VCaP (cell line): ENCODE results near the gene SUPT7L.
"Not testable (repeated sequence)": the region's sequence is repeated elsewhere in the genome, so short reads cannot be mapped to it uniquely, and the experiment has no call there.

Source experiments
- H3K27ac ChIP-seq: fragments of 450-650 bp; 2 replicates; pipeline ENCODE4 v1.5.1; 2017
- CTCF ChIP-seq: fragments of 450-650 bp; conservative IDR thresholded peaks from 2 replicates; pipeline ENCODE4 v1.5.1; 2017; ENCODE audit warnings: mild to moderate bottlenecking, moderate library complexity

Gene SUPT7L

DNA sequence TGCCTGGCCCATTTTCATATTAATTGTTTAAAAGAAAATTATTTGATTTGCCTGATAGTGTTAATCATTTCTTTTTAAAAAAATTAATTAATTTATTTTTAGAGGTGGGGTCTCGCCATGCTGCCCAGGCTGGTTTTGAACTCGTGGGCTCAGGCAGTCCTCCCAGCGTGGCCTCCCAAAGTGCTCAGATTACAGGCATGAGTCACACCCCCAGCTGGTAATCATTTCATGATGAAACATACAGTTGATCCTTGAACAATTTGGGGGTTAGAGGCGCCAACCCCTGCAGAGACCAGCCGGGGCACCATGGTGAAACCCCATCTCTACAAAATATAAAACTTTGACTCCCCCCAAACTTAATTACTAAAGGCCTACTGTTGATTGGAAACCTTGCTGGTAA lies 26.6 kb downstream of the SUPT7L start:
- H3K27ac ChIP-seq: no peak overlapping the region
- TF ChIP-seq CTCF: no peak

DNA sequence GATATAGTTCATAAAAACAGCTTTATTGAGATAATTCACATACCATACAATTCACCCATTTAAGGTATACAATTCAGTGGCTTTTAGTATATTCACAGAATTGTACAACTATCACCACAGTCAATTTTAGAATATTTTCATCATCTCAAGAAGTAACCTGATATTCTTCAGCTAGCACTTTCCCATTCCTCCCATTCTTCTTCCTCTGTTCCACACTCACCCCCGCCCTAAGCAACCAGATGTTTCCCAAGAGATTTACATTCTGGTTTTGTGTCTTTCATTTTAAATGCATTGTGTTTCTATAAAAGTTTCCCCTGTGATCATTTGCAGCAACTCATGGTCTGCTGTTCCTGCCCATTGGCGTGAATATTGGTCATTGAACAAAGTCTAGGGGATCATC lies 29.1 kb downstream of the SUPT7L start:
- no peak for TF ChIP-seq CTCF
- H3K27ac ChIP-seq: no peak overlapping the region

- not testable (repeated sequence) for H3K27ac ChIP-seq
These were observed 33.2 kb downstream of the SUPT7L start for GRCh38 chr2:27630257-27630656.

- TF ChIP-seq CTCF: no peak
- H3K27ac ChIP-seq: peak within 1 kb of the TSS; percentile 75
These were observed 34.4 kb downstream of the SUPT7L start, which contains the start of the genes CCDC121 and GPN1 for GRCh38 chr2:27628767-27629709. Gene CCDC121, minus strand, starts transcription at chr2:27629012. Its CDS starts 1,213 bp downstream, at chr2:27627799. Gene GPN1, plus strand, starts transcription at chr2:27629050. Its CDS starts 9 bp downstream, at chr2:27629059.

DNA sequence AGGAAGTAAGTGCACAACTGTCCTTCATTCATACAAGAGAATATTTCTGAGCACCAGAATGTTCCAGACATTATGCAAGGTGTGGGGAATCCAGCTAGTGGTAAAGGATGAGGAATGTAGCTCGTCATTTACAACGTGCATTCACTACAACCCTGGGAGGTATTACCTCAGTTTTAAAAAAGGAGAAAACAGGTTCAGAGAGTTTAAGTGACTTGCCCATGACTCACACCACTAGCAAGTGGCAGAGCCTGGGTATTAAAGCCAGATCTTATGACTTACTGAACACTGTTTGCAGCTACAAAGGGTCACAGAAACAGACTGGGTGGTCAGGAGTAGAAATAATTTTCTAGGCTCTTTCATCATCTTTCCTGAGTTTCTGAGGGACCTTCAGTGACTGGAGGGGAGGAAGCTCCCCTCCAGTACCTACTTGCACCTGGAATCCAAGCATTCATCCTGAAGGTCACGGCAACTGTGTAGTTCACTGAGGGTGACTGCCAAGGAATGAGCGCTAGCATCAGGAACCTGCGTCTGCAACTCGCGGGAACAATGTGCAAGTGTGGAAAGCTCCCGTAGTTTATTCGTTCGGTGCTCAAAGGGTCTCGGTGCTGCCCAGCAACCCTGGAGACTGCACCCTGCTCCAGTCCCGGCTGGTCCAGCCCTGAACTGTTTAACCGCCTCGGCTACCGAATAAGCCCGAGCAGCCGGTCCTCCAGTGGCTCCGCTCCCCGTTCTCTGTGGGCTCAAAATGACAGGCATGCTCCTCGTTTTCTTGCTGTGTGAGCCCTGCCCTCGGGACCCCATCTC lies 35.2 kb downstream of the SUPT7L start:
- H3K27ac ChIP-seq: peak overlapping the region; percentile 75

DNA sequence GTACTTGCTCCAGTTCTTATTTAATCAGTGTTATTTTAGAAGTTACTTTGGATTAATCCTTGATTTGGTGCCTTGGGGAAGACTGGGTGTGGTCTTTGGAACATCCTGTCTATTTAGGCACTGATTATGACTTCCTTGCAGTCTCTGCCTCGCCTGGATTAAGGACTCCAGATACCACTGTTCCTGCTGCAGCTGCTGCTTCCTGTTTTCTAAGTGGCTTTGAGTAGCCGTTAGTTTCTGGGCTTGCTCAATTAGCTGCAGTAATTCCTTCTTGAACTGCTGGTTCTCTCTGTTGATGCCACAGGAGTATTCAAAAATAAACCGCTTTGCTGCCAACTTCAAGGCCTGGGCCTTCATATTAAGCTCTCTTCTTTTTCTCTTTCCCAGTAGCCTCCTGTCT lies 36.5 kb downstream of the SUPT7L start:
- H3K27ac ChIP-seq: not testable (repeated sequence)

More for the DNA sequence above, 35.2 kb downstream of the SUPT7L start:
- no peak for TF ChIP-seq CTCF

DNA sequence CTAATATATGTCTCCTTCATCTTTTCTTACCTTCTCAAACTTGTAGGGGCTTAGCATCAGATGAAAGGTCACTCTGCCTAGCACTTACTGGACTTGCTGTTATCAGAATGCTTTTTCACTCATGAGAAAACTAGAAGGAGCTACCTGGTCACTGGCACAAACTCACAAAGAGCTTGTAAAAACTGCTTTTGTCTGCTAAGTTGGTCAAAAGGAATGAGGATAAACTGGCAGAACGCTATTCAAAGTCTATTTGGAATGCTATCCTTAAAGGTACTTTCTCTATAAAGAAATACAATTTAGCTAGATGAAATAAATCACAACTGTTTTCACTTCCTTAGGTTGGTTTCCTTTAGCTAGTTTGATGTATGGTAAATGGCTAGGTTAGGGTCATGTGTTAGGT lies 37.1 kb downstream of the SUPT7L start:
- not testable (repeated sequence) for H3K27ac ChIP-seq

DNA sequence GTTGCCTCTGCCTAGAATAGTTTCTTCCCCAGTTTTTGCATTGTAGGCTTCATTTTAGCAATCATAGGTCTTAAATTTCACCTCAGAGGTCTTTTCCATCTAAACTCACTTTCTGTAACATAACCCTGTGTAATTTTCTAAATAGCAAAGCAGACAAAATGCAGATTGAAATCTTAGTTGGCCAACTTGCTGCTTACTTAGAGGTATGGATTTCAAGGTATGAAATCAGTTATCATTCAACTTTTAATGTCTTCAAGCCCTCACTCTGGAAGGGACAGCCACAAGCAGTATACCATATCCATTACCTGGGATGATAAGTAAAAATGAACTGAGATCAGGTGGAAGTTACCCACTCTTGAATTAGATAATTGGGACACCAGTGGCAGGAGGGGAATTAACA lies 38.5 kb downstream of the SUPT7L start:
- H3K27ac ChIP-seq: no peak overlapping the region
- no peak for TF ChIP-seq CTCF

- TF ChIP-seq CTCF: no peak
- no peak overlapping the region for H3K27ac ChIP-seq
These were observed 40.5 kb downstream of the SUPT7L start for GRCh38 chr2:27622921-27623384.
